HG03060 (cell line): ENCODE results near the gene MATN4.
"Not testable (repeated sequence)": the region's sequence is repeated elsewhere in the genome, so short reads cannot be mapped to it uniquely, and the experiment has no call there.

Experiments used
- ATAC-seq: cut with Tn5 transposase; IDR thresholded peaks from one replicate; pipeline ENCODE4 v1.9.1; 2021; ENCODE audit warnings: low read depth, moderate number of reproducible peaks; ENCODE audit not compliant: unreplicated experiment

MATN4 gene, protein sequence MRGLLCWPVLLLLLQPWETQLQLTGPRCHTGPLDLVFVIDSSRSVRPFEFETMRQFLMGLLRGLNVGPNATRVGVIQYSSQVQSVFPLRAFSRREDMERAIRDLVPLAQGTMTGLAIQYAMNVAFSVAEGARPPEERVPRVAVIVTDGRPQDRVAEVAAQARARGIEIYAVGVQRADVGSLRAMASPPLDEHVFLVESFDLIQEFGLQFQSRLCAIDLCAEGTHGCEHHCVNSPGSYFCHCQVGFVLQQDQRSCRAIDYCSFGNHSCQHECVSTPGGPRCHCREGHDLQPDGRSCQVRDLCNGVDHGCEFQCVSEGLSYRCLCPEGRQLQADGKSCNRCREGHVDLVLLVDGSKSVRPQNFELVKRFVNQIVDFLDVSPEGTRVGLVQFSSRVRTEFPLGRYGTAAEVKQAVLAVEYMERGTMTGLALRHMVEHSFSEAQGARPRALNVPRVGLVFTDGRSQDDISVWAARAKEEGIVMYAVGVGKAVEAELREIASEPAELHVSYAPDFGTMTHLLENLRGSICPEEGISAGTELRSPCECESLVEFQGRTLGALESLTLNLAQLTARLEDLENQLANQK

GRCh38 chr20:45308117-45308778 lies at the start of gene MATN4:
TSS of gene MATN4 (minus strand) at chr20:45308299. CDS start at chr20:45305582, 2,717 bp downstream.
- ATAC-seq, result no peak

DNA sequence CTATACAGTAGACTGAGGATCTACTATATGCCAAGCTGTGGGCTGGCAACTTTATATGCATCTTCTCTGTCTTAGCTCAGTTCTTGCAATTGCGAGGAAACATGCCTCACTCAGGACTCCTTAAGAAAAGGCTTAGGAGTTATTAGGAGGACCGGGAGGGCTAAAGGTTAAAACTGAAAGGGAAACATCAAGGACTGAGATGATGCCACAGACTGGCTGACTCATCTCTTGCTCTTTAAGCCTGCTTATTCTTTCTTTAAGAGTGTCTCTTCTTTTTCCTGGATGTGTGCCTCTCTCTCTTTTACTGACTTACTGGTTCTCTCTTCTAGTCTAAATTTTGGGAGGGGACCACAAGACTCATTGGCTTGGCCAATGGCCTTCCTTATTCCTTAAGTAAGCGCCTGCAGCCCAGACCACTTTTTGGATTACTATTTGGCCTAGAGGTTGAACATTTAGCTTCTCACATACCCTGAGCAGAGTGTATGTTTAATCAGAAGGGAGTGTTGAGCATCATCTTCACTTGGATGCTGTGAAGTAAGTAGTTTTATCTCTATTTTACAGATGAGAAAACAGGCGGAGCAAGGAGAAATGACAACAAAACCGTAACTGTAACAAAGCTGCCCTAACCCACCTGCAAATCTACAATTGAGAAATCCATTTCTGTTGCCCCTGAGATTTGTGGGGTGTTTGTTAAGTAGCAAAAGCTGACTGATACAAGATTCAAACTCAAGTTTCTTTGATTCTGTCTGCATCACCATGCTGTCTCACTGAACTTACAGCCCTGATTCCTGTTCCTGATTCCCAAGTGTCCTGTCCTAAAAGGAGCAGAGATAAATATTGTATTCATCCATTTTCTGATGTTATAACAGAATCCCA lies 47.3 kb upstream of the MATN4 start:
- no peak for ATAC-seq

DNA sequence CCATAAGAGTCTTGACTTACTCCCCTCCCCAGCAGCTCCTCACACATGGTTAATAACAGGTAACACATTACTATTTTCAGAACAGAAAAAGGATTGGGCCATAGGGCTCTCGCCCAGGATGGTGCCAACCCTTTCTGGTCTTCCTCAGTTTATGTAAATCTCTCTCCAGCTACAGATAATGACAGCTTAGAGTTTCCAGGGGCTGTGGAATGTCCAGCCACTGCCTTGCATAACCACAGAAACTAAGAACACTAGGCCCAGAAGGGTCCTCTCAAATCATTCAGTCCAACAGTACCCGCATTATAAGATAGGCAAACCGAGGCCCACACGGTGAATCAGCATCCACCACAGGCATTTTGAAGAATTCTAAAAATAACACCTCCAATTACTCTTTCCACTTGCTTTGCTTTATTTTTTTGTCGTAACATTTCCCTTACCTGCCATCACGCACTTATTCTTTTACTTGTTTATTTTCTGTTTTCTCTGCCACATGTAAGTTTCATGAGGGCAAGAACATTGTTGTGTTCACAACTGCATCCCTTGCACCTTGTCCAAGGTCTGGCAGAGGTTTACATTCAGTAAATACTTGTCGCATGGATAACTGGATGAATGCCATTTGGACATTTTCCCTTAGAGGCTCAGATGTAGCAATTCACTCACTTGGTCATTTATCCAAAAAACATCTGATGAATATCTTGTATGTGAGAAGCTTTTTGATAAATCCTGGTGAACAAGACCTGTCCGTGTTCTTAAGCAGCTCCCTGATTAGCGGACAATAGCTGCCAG lies 46.5 kb upstream of the MATN4 start:
- ATAC-seq, result no peak

- no peak for ATAC-seq
Measured at GRCh38 chr20:45353746-45354145, 45.6 kb upstream of the MATN4 start.

DNA sequence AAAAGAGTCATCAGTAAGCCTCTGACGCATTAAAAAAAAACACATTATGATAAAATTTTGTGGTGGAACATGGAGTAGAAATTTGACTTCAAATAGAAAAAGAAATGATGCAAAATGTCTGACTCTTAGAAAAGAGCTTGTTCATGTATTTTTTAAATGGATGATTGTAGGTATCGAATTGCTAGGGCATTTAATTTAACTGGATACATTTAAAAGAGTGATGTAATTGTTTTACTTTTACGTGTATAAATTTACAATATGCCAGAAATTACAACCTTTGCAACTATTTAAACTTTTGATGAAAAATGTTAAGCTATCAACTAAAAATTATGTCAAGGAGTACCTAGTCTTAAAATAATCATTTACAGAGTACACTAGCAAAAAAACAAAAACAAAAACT lies 44.6 kb upstream of the MATN4 start:
- ATAC-seq, result no peak

DNA sequence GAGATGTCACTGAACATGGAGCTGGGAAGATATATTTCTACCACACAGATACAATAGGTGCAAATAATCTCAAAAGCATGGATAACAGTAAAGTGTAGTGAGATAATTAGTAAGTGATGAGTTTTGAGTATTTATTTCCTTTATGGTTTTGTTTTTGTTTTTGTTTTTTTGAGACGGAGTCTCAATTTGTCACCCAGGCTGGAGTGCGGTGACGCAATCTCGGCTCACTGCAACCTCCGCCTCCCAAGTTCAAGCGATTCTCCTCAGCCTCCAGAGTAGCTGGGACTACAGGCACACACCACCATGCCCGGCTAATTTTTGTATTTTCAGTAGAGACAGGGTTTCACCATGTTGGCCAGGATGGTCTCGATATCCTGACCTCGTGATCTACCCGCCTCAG lies 42.7 kb upstream of the MATN4 start:
- not testable (repeated sequence) for ATAC-seq

- ATAC-seq, result no peak
Measured at GRCh38 chr20:45350217-45350616, 42.1 kb upstream of the MATN4 start.

- no peak for ATAC-seq
Measured at GRCh38 chr20:45347936-45348778, 40.1 kb upstream of the MATN4 start, which contains the start of gene SDC4. TSS of gene SDC4 (minus strand) at chr20:45348424. CDS start at chr20:45348384, 40 bp downstream.

DNA sequence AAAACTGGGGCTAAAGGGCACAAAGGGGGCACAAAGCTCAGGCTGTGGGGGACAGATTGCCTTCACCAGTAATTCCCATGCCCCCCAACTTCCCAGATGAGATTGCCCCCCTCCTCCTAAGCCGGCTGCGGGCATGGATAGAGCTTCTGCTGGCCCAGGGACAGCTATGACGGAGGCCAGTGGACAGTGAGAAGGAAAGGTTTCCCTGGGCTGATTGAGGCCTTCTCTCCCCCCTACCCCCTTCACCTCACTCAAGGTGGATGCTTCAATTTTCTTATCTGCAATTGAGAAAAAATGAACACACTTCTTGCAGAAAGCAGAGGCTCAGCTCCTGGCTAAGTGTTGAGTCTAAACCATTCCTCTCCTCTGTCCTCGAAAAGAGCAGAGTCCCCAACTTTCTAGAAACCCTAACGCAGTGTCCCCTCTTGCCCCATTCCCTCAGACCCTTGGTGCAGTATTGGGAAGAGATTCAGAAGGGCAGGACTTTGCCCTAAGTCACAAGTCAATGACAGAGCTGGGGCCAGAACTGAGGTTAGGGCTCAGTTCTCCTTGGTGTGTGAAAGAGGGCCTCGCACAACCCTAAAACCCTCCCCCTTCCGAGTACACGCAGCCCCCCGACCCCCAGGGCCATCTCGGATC lies 39.3 kb upstream of the MATN4 start:
- no peak for ATAC-seq

- no peak for ATAC-seq
Measured at GRCh38 chr20:45346851-45347250, 38.8 kb upstream of the MATN4 start.

- ATAC-seq, result no peak
Measured at GRCh38 chr20:45346291-45346718, 38.2 kb upstream of the MATN4 start.

- ATAC-seq, result no peak
Measured at GRCh38 chr20:45345104-45345936, 37.2 kb upstream of the MATN4 start.

DNA sequence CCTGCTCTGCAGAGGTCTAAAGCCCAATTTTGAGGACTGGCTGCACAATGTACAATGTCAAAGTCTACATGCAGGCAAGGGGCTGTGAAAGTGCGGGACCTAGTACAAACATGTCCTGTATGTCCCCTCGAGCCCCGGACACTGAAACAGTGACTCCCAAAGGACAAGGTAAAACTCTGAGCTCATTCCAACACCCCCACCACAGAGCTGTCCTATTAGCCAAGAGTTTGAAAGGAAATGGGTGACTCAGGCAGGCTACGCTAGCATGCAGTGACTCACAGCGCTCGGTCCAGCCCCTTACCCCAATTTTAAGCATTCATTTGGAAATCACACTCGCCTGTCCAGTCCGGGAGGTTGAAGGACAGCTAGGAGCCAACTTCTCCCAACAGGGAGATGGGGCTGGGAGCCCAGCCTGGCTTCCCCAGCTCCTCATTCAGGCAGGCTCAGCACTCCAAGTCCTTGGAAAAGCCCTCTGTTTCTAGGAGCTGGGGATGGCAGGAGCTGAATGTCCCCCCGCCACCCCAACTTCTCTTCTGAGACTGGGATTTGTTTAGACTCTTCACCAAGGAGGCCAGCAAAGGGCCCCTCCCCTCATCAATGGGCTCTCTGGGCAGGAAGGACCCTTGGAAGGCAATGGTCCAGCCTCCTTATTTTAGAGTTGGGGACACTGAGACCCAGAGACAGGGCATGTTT lies 36.2 kb upstream of the MATN4 start:
- ATAC-seq, result no peak

DNA sequence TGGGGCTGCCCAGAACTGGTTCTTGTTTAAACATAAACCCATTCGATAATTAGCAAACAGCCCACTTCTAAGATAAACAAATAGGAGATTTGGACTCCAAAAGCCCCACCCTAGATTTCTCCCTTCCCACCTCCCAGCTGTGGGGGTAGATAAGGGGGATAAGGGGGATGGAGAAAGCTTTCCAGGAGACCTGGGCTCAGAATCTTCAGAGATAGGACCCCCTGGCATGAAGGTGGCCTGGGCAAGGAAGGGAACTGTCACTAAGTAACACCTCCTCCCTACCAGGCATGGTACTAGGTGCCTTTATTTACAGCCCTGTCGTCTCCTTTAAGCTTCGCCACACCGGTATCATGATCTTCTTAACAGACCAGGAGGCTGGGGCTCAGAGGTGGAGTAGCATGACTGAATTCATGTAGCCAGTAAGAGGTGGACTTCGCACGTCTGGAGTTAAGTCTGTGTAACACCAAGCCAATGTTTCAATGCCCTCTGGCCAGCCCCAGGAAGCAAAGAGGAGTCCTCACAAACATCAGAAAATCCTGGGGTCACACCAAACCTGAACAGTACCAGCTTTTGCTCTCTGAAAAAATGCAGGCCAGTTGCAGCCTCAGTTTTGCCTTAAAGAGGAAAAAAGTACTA lies 35.6 kb upstream of the MATN4 start:
- ATAC-seq, result no peak

DNA sequence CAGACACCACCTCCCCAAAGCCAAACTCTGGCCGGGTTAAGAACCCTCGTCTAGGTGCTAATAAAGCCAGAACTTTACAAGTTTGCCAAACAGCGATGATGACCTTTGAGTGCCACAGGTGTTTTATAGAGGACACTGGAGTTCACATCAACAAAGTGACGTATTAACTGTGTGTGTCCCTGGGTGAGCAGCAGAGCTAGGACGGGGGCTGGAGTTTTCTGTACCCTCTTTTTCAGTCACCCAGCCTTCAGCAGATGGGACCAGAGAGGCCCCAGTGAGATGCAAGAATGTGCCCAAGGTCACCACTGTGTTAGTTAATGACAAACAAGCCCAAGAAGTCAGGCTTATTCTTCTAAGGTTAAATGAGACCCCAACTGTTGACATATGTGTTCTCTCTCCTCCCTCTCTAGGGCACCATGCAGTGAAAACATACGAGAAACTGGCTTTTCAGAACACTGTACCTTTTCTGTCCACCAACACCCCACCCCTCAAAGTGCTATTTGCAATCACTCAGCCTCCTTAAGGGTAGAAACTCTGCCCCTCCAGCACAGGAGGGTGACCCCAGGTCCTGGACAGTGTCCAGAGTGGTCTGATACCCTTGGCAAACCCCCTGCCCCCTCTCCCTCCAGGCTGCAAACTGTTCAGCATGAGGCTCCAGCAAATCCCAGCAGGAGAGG lies 34.9 kb upstream of the MATN4 start:
- no peak for ATAC-seq
